Endothelial cell (in vitro differentiated cells): ENCODE measurements around the gene PPFIBP2. TPM values are rescaled to one million over a fixed set of nuclear protein-coding genes. Genes with fewer than 3 reads are reported as not detected.

Source experiments
- DNase-seq: peaks from one replicate; pipeline ENCODE4 v3.0.0; 2021; ENCODE audit warnings: low spot score
- H3K27ac Mint-ChIP-seq: one replicate; pipeline ENCODE4 v1.8.0; 2021; ENCODE audit warnings: mixed read lengths, inconsistent platforms; ENCODE audit not compliant: unreplicated experiment
- H3K27me3 Mint-ChIP-seq: one replicate; pipeline ENCODE4 v1.8.0; 2021; ENCODE audit warnings: mild to moderate bottlenecking, moderate library complexity, mixed read lengths, inconsistent platforms; ENCODE audit not compliant: unreplicated experiment
- H3K36me3 Mint-ChIP-seq: one replicate; pipeline ENCODE4 v1.8.0; 2021; ENCODE audit warnings: mild to moderate bottlenecking, low read depth, mixed read lengths, inconsistent platforms; ENCODE audit not compliant: unreplicated experiment
- H3K4me1 Mint-ChIP-seq: one replicate; pipeline ENCODE4 v1.8.0; 2021; ENCODE audit warnings: mild to moderate bottlenecking, mixed read lengths, inconsistent platforms; ENCODE audit not compliant: unreplicated experiment
- H3K4me3 Mint-ChIP-seq: one replicate; pipeline ENCODE4 v1.8.0; 2021; ENCODE audit warnings: mild to moderate bottlenecking, mixed read lengths, inconsistent platforms; ENCODE audit not compliant: unreplicated experiment
- H3K9me3 Mint-ChIP-seq: one replicate; pipeline ENCODE4 v1.8.0; 2021; ENCODE audit warnings: mixed read lengths, inconsistent platforms; ENCODE audit not compliant: unreplicated experiment
- CTCF ChIP-seq: fragments of 200-600 bp; sonication (generic); IDR thresholded peaks from one replicate; pipeline ENCODE4 v1.5.0; 2021; ENCODE audit warnings: antibody characterized with exemption; ENCODE audit not compliant: unreplicated experiment
- total RNA-seq: library from RNA; stranded (reverse); fragmentation: NEBNext Ultra II Directional; extraction: Animal tissue kit (Norgen Biotek cat#: 25700); gene quantifications from one replicate; pipeline ENCODE4 v1.2.1, GENCODE V29; 2021; ENCODE audit not compliant: unreplicated experiment

The PPFIBP2 gene
- total RNA-seq, 1 donor from 2014 or later = 7.3 TPM

DNA sequence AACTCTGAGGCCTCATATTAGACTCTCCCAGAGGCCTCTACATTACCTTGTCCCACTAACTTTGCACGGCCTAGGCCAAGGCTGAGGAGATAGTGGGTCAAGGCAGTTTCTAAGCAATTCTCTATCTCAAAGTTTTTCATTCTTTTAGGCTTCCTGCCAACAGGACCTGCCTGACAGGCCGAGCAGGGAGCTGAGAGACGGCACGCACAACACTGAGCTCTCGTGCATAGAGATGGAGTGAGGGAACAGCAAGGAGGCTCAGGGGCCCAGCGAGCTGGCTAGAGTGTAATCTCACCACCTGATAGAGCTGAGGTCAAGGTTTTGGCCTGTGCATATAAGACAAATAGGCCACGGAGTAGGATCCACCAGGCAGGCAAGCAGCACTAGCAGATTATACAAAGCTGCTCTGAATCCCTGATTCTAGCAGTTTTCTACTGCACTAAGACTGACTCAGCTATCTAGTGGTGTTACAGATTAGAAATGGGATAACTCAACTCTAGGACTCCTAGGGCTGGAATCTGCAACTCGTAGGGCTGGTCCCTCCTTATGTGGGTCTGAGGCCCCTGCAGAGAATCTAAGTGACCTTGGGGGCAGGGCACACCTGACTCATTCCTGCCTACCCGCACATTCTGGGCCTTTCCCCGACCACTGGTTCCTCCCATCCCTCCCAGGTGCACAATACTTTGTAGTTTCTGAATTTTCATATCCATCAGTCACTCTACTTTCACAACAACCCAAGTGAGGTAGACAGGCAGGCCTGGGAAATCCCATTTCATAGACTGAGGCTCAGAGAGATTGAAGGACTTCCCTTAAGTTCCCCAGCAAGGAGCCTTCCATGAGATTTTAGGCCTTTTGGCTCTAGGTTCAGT is 157.8 kb downstream of the PPFIBP2 start:
- Mint-ChIP-seq H3K27ac (no peak overlapping the region), H3K4me3 (peak overlapping the region; percentile 42), H3K9me3 (no peaks in the 10 kb centered on the region), H3K4me1 (peaks cover 18% of the 10 kb centered on the region), H3K36me3 (no peaks in the 10 kb centered on the region), H3K27me3 (peaks cover 6% of the 10 kb centered on the region)
- DNase-seq = no peak
- TF ChIP-seq CTCF = no peak

- TF ChIP-seq CTCF = no peak
- Mint-ChIP-seq H3K36me3 (no peaks in the 10 kb centered on the region), H3K27ac (peak overlapping the region; percentile 6)
Measured at GRCh38 chr11:7672276-7672959, 158.6 kb downstream of the PPFIBP2 start.

DNA sequence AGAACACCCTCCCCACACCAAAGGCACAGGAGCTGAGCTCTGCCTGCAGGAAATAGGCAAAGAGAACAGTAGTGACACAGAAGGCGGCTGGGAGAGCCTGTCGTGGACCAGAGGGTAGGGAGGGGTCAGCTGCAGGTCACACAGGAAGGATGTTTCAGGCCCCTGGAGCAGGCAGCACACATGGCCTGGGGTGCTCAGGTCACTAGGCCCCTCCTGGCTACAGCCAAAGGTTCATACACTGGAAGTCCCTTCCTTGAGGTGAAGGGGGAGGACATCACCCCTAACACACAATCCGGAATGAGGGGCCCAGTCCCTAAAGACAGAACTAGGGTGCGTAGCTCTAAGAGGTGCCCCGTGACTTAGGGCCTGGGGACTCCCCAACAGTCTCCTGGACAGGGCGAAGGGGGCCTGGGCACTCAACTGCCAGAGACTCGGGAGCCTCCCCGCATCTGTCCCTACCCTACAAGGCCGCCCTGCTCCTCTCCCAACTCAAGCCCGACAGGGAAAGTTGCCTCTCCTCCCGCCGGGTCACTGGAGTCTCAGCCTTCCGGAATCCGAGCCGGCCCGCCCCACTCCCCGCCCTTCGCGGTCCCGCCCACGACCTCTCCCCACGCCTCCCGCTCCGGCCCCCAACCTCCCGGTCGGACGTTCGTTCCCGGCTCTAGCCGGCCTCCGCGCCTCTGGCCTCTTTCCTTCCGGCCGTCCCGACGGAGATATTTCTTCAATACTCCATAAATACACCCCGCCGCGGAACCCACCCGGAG is 159.3 kb downstream of the PPFIBP2 start, which contains the start of gene CYB5R2:
CYB5R2 (minus strand) TSS at position 541 of the 764 bp plus-strand sequence. CDS start 675 bp downstream, outside the sequence.
- peaks cover 8% of the 10 kb centered on the region for H3K27me3 Mint-ChIP-seq
- H3K27ac Mint-ChIP-seq = peak within 1 kb of the TSS; percentile 6
- TF ChIP-seq CTCF = no peak
- peak within 1 kb of the TSS; percentile 82 for H3K4me3 Mint-ChIP-seq
- peak; percentile 74 for DNase-seq
- no peaks in the 10 kb centered on the region for H3K36me3 Mint-ChIP-seq
- no peaks in the 10 kb centered on the region for H3K9me3 Mint-ChIP-seq
- peaks cover 31% of the 10 kb centered on the region for H3K4me1 Mint-ChIP-seq

More at GRCh38 chr11:7672276-7672959, 158.6 kb downstream of the PPFIBP2 start:
- peaks cover 24% of the 10 kb centered on the region for H3K4me1 Mint-ChIP-seq
- H3K9me3 Mint-ChIP-seq = no peaks in the 10 kb centered on the region
- H3K27me3 Mint-ChIP-seq = peaks cover 8% of the 10 kb centered on the region
- no peak for DNase-seq
- no peak overlapping the region for H3K4me3 Mint-ChIP-seq

DNA sequence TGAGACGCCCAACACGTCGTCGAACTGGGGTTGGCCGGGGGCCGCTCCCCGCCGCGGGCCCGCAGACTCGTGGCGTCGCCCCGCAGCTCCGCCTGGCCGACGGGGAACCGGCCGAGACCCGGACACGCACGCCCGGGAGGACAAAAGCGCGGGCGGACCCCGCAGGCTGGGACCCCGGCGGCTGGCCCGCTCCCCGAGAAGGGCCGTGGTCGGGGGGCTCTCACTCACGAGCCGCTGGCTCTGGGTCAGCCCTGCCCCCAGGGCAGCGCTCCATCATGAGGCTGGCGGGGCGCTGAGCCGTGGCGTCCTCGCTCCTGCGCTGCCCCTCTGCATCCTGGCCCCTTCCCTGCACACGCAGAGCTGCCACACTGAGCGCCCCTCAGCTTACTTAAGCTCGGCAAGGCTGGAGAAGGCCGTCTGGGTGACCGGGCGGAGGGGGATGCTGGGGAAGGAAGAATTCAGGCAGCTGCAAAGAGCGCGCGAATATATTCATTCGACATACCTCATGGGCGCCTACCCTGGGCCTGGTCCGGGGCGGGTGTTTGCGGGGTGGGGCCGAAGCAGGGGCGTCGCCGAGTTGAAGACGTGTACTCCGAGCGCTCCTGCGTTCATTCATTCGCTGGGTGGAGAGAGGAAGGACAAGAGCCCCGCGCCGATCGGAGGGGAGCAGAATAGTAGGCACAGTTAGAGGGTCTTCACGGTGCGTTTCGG is 160.1 kb downstream of the PPFIBP2 start:
- Mint-ChIP-seq H3K4me3 (peak overlapping the region; percentile 82), H3K9me3 (no peaks in the 10 kb centered on the region), H3K27me3 (peaks cover 8% of the 10 kb centered on the region), H3K36me3 (no peaks in the 10 kb centered on the region), H3K27ac (no peak overlapping the region), H3K4me1 (peaks cover 29% of the 10 kb centered on the region)
- DNase-seq = peak; percentile 41
- no peak for TF ChIP-seq CTCF
